ENCODE results near the gene C7orf25.

C7orf25 gene

DNA sequence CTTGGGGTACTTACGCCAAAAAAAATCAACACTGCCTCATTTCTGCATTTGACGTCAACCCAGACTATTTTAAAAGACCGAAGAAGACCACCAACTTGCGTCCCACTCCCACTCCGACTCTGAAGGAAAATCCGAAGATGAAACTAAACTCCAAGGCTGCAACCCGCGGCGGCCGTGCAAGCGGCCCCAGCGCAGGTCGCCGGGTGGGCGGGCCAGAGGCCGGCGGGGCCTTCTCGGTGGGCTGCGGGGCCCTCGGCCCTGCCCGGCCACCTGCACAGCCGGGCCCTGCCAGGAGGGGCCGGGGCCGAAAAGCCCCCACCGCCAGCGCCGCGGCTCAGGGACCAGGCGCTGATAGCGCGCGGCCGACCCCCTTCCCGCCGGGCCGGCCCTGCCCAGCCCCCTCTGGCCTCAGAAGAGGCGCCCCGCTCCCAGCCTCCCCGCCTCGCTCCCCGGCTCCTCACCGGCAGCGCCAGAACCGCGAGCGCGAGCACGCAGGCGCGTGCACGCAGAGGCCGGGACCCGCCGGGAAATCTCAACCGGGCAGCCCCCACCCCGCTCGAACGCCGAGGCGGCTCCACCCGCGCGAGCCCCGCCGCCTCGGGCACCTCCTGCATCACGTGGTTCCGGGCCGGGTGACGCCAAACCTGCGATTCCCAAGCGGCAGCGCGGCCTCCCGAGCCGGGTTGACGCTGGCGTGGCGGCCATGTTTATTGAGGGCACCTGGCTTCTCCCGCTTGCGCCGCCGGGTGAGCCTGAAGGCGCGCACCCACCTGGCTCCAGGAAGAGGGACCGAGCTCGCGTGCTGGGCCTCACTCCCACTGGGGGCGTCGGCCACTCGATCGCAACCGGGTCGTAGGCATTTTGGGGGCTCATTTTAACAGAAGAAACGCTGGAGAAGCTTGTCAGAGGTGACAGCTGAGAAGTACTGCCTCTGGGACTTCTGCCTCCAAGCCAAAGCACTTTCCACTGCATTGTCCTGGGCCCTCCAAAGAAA, at the start of gene C7orf25:
Gene C7orf25, minus strand, starts transcription at position 617 of the 994 bp plus-strand sequence. CDS start 1,170 bp downstream, outside the sequence.
- DNase-seq (ENCODE audit: low read depth): peak; percentile 93

DNA sequence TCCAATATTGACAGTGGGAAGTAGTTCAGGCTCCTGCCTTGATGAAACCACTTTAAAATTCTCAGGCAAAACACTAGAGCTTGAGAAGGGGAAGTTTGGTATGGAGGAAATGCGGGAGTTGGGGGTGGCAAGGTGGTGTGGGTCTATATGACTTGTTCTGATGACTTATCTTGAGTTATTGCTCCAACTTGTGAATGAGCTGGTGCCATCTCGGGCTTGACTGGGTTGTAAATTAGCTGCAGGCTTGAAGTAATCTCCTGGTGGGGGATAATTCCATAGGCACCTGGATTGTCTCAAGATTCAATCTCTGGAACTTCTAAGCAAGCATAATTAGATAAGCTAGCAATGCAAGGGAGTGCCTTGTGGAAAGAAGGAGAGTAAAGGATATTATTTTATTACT, 49.3 kb upstream of the C7orf25 start:
- DNase-seq (ENCODE audit: low read depth): no peak

DNA sequence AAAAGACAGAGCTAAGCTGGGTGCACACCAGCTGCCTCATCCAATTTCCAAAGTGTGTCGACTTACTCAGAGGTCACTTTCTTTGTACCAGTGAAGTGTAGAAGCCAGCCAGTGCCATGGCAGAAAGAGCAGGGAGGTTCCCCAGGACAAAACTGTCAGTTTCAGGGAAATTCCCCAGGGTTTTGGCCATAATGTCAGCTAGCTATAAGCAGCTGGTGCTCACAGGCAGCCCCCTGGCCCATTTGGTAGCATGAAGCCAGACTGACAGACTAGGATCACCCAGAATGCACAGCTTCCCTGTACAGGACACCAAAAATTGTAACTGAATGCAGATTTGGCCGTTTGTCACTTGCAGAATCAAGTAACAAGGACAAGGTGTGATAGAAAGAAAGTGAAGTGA, 48.9 kb upstream of the C7orf25 start:
- DNase-seq (ENCODE audit: low read depth): no peak

DNA sequence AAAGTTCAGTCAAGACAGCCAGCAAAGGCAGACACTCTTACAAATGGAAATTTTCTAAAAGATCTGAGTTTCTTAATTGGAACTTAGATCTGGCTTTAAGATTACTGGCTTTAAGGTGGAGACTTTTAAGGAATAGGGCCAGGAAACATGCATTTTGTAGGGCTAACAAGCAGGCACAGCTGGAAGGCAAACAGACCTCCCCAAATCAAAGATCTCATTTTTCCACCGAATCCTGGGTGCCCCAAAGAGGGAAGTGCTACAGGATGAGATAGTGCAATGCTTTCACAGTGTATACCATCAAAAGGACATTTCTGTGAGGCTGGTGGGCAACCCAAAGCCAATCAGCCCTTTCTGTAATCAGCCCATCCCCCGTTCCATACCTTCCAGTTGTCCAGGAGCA, 47.7 kb upstream of the C7orf25 start:
- no peak for DNase-seq (ENCODE audit: low read depth)

DNA sequence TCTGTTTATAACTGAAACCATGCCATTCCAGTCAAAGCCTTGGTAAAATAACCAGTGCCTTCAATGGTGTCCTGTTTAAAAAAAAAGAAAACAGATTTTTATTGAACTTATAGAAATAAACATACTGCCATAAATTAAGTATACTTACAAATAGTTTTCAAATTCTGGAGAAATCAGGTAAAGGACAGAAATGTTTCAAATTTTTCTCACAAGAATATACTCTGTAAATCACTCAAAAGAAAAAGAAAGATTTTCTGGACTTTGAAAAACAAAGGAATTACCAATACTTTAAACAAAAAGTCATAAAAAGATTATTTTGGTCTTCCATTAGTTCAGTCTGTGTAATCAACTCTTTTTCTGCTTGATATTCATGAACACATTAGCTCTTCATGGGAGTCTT, 44.2 kb upstream of the C7orf25 start:
- no peak for DNase-seq (ENCODE audit: low read depth)

DNA sequence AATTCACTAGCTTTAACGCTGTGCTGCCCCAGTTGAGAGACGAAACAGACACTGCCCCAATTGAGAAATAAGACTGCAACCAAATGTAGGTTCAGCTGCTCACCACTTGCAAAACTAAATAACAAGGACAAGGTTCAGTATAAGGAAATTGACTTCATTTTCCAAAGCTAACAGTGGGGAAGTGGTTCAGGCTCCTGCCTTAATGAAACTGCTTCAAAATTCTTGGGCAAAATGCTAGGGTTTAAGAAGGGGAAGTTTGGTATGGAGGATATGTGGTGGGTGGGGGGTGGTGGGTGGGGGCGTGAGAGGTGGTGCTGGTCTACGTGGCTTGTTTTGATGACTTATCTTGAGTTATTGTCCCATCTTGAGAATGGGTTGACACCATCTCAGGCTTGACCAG, 42.1 kb upstream of the C7orf25 start:
- DNase-seq (ENCODE audit: low read depth): no peak

DNA sequence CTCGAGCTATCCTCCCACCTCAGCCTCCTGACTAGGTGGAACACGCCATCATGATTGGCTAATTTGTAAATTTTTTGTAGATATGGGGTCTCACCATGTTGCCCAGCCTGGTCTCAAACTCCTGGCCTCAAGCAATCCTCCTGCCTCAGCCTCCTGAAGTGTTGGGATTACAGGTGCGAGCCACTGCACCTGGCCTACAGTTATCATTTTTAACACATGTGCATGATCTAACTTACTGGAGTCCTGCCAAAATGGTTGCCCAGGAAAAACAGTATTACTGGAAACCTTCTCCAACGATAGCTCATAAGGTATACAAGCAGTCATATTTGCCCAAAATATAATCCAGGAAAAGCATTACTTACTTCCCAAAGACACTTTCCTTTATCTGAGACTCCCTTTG, 40.5 kb upstream of the C7orf25 start:
- DNase-seq (ENCODE audit: low read depth): no peak

DNA sequence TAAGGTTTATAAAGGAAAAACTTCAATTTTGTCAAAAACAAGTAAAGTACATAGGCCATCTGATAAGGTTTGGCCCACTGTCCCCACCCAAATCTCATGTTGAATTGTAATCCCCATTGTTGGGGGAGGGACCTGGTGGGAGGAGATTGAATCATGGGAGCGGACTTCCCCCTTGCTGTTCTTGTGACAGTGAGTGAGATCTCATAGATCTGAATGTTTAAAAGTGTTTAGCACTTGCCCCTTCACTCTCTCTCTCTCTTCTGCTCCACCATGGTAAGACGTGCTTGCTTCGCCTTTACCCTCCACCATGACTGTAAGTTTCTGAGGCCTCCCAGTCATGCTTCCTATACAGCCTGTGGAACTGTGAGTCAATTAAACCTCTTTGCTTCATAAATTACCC, 38.5 kb upstream of the C7orf25 start:
- no peak for DNase-seq (ENCODE audit: low read depth)

DNA sequence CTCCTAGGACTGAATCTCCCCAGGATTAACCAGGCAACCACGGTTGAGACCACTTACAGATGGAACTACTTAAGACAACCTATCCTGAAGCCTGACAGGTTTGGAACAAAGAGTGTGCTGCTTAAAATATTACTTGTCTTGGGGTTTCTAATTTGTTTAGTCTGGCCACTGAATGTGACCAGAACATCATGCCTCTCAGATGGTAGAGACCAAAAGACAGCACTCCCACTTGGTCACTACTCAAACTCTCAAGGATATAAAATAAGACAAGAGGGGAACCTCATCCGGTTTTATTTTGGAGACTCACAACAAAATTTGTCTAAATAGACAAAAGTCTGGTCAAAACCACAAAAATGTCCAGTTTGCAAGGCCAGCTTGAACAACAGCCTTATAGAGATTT, 35.7 kb upstream of the C7orf25 start:
- no peak for DNase-seq (ENCODE audit: low read depth)

DNA sequence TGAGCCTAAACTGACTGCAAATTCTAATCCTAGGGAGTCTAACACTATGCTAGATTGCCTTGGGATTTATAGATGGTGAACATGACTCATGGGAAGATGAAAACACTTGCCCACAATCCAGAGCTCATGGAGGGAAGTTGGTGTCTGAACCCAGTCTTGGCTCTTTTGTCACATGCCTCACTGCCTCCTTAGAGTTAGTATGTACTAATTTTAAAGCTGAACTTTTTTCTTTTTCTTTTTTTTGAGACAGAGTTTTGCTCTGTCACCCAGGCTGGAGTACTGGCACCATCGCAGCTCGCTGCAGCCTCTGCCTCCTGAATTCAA, 34.7 kb upstream of the C7orf25 start:
- DNase-seq (ENCODE audit: low read depth): no peak

DNA sequence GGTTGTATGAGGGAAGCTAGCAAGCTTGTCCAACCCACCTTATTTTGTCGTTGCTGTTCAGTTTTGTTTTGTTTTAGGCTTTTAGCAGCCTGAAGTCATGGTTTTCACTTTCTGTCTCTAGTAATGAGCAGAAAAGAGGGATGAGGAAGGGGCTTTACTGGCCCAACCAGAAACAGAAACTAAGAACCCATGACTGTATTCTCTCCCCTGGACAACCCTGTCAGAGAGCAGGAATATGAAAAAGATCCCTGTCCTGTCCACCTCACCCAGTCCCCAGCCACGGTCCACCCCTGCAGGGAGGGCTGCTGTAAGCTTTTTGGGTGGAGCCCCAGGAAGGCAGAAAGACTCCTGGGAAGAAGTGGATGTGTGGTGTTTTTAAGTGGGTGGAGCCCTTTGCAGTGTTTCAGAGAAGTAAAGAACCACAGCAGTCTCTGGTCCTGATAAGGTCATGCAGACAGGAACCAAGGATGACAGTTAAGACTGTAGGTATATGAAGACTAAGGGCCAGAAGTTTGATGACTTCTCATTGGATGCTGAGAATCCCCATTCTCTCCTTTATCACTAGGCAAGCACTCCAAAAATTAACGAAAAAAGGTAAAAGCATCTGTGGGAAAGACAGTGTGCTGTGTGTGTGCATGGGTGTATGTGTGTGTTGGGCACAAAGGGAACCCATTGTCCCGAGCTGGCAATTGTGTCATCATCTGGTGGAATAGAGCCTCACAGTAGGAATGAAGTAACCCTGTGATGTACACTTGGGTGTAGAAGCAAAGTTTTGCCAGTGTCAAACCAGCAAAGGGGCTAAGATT, 34.2 kb upstream of the C7orf25 start:
- DNase-seq (ENCODE audit: low read depth): no peak

DNA sequence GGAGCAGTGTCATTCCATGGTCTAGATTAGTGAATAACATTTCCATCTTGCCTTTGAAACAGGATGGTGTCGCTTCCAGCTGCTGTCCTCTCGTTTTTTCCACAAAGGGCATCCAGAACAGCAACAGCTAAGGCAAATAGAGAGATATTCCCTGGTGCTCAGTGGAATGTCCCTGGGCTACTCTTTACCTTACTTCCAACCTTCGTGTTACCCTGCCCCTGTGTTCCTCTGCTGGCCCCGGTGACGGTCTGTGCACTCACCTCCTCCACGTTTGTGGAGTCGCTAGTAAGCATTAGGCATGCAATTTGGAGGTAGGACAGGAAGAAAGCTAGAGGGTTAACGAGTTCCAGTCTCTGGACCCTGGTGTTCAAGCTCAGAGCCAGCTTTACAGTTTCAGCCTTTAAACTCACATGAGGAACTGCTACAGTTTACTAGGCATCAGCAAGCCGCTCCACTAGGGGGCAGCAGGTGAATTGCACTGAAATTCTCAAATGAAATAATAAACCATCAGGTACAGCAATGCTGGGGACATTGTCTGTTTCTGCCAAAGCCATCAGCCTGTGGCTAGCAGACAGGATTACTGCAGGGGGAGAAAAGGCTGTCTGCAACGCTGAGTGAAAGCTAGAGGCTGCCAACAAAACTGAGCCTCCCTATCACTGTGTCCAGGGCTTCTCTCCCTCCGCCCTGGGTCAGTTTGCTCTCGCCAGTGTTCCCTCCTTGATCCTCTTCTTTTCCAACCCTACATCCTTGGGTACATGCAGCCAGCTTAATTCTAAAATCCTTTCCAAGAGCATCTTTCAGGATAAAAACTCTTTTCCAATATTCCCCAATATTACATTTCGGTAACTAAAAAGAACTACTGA, 29.3 kb upstream of the C7orf25 start:
- peak; percentile 61 for DNase-seq (ENCODE audit: low read depth)

DNA sequence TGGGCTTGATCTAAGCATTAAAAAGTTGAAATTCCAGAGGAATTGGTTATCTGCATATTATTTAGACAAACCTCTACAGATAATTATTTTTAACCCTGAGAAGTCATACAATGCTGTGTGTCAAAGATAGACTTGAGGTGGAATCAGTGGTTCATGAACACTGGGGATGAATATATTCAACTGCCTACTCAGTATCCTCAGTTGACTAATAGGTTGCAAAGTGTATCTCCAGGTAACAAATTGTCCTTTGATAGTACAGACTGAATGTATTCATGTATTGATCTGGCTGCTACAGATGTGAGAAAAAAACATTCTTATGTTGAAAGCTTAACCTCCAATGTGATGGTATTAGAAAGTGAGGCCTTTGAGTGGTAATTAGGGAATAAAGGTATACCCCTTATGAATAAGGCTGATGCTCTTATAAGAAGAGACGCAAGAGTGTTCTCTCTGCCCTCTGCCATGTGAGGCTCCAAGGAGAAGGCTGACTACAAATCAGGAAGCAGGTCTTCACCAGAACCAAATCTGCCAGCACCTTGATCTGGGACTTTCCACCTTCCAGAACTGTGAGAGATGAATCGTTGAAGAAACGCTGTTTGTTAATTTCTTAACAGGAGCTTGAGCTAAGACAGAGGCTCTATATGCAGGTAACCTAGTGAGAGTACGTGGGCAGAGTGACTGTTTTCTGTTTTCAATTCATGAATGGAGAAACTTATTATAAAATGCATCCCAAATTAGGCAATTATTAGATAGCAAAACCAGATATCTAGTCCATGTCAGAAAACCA, 27.8 kb upstream of the C7orf25 start:
- no peak for DNase-seq (ENCODE audit: low read depth)

DNA sequence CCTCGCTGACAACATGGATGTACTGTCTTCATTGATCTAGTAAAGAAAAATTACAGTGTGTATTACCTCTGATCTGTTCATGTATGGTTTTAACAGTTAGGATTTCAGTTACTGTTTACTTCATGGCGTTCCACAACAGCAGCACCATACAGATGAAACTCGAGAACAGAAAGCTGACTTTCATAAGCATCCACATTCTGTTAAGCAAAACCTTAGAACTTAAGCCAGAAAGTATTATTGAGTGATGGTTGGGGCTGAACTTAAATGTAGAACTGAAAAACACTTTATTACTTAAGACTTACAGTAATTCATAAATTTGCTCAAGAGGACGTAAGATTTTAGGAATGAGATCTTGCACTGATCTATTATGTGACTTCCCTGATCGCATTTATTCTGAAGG, 24.0 kb upstream of the C7orf25 start:
- no peak for DNase-seq (ENCODE audit: low read depth)

DNA sequence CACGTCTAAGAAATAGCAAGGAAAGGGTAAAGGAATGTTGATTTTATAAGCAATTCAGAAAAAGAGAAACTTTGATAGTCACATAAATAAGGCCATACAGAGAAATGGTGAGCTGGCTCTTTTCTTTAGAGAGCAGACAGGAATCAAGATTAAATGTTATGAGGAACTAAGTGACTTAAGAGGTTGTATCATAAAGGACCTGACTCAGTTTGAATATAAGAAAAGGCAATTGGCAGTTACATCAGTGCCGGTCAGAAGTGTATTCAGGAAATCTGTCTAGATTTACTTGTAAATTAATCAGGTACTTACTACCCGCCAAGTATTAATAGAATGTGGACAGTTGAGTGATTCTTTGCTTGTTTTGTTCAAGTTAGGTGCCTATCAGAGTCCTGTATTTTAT, 22.4 kb upstream of the C7orf25 start:
- DNase-seq (ENCODE audit: low read depth): no peak

DNA sequence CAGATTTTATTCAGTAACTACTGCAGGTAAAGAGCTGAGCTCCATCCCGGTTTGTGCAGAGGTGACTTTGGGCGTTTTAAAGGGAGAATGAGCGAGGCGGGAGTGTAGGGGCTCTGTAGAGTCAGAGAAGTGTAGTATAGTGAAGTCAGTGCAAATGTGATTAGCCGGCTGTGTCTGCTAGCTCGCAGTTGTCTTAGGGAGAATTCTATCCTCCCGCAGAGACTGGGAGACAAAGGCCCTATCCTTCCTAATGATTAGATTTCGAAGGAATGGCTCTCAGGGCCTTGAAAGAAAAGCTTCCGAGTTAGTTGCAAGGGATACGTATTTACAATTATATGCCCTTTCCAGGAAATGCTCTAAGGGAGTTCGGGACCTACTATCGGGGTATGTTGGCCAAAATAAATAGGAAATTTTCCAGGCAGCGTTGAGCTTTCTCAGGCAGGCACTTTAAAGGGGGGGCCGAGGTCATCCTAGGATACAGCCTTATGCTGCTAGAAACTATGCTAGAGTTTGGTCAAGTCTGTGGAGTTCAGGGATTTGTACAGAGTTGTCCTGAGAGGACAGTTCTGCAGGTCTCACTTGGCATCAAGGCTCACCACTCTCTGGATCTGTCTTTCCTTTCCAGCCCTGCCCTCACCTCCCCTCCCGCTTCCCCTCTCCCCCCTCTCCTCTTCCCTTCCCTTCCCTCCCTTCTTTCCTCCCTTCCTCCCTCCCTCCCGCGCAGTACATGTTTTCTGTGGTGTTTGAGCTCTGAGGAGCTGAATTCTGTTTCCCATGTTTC, 21.1 kb upstream of the C7orf25 start:
- no peak for DNase-seq (ENCODE audit: low read depth)

DNA sequence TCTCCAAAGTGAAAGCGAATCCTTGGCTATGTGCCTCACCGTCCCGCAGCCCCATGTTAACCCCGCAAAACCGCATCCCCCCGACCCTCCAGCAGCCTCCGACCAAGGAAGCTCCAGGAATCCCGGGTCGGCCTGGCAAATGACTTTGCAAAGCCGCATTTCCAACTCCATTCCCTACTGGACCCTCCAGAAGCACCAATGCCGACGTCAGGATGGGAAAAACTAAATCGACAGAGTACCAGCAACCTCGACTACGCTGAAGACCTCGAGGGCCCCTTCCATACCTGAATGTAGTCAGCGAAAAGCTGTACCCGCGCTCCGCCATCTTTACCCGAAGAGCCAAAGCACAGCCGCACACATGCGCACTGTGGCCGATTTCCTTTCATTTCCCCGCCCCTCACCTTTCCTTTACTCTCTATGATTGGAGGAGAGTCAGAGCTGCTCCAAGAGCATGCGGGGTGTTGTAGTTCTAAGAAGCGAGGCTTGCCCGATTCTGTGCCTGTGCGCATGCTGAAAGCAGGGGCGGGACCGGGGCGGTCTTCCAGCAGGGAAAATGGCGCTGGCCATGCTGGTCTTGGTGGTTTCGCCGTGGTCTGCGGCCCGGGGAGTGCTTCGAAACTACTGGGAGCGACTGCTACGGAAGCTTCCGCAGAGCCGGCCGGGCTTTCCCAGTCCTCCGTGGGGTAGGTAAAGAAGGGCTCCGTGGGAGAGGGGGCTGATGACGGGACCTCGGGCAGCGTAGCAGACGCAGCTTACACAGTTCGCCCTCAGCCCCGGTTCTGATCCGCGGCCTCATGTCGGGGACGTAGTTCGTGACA, 20.2 kb upstream of the C7orf25 start, which contains the start of the genes MRPL32 and PSMA2:
Gene MRPL32, plus strand, starts transcription at position 543 of the 818 bp plus-strand sequence. Its CDS starts 11 bp downstream, at position 554.
Gene PSMA2, minus strand, starts transcription at position 341 of the 818 bp plus-strand sequence. Its CDS starts 16 bp downstream, at position 325.
- peak; percentile 92 for DNase-seq (ENCODE audit: low read depth)

DNA sequence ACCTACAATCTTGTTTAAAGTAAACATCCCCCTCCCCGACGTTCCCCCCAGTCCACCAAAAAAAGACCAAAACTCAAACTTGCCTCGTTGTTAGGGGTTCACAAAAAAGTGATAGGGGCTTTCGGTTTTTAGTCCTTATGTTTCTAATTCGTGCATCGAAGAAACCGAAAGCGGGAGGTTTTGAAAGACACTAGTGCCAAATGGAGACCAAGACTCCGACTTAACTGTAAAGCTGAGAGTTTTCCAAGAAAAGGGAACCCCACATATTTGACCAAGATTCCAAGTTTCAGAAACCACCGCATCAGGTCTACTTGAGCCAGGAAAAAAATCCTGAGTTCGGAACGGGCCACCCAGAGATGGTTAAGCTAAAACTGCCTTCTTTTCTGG, 19.6 kb upstream of the C7orf25 start:
- DNase-seq (ENCODE audit: low read depth): no peak

DNA sequence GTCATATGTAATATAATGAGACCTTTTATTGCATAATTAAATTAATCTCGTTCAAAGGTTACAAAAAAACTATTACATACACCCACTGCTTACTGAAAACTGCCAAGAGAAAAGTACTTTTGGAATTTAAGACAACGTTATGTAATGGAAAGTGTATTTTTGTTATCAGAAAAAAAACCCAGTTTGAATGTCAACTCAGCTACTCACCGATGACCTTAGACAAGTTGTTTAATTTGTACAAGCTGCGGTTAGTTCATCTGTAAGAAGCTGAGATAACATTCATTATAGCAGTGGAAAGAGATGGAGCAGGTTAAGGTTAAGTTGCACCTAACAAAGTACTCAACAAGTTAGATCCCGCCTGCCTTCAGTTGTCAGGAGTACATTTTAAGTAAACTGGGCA, 19.0 kb upstream of the C7orf25 start:
- DNase-seq (ENCODE audit: low read depth): no peak
